K562 (cell line): ENCODE measurements around the gene FAM110D. TPM values are rescaled to one million over a fixed set of nuclear protein-coding genes. Genes with fewer than 3 reads are reported as not detected.

Experiments
- CBX5 ChIP-seq: IDR thresholded peaks from 2 replicates; pipeline ENCODE4 v1.6.1; 2014; ENCODE audit warnings: low read depth, borderline replicate concordance
- CEBPB ChIP-seq: fragments of 450-650 bp; IDR thresholded peaks from 2 replicates; pipeline ENCODE4 v1.6.1; 2016; ENCODE audit warnings: missing genetic modification characterization, missing compliant biosample characterization
- CHD1 ChIP-seq: fragments of 200-600 bp; sonication (generic); IDR thresholded peaks from one replicate; pipeline ENCODE4 v1.6.1; 2012; ENCODE audit warnings: mild to moderate bottlenecking, moderate library complexity, low read length, inconsistent platforms
- ESRRA ChIP-seq: fragments of 450-650 bp; IDR thresholded peaks from 2 replicates; pipeline ENCODE4 v1.6.1; 2014; ENCODE audit warnings: low read depth, mild to moderate bottlenecking, moderate library complexity, borderline replicate concordance
- ETS2 ChIP-seq: IDR thresholded peaks from 2 replicates; pipeline ENCODE4 v1.6.1; 2016; ENCODE audit warnings: borderline replicate concordance, missing genetic modification characterization, mild to moderate bottlenecking, moderate library complexity, missing compliant biosample characterization; ENCODE audit not compliant: poor library complexity, severe bottlenecking
- FOXK2 ChIP-seq, 2 experiments: fragments of 450-650 bp; IDR thresholded peaks in 1 of 2; conservative IDR thresholded peaks in 1 of 2; 2 replicates each; pipeline ENCODE4 v1.6.1; 2016; ENCODE audit warnings: low read depth in 2 of 2, mild to moderate bottlenecking in 1 of 2
- GTF2A2 ChIP-seq: IDR thresholded peaks from 2 replicates; pipeline ENCODE4 v1.6.1; 2016; ENCODE audit warnings: mild to moderate bottlenecking, missing genetic modification characterization, missing compliant biosample characterization
- MYBL2 ChIP-seq, 2 experiments: fragments of 450-650 bp in 1 of 2; sonication (generic) in 1 of 2; formaldehyde crosslinking in 1 of 2; IDR thresholded peaks; 2 replicates each; pipeline versions ENCODE4 v1.6.1 to v1.8.1; 2017 to 2022; ENCODE audit warnings: borderline replicate concordance in 1 of 2, inconsistent platforms in 1 of 2, low read depth in 1 of 2, mild to moderate bottlenecking in 1 of 2, missing genetic modification reagents in 1 of 2, moderate library complexity in 1 of 2
- NR2C1 ChIP-seq, 2 experiments: fragments of 450-650 bp; IDR thresholded peaks; 2 replicates each; pipeline ENCODE4 v1.6.1; 2017; ENCODE audit warnings: mild to moderate bottlenecking in 2 of 2, antibody characterized with exemption in 1 of 2, inconsistent platforms in 1 of 2, missing compliant biosample characterization in 1 of 2, missing genetic modification characterization in 1 of 2
- PHF20 ChIP-seq: fragments of 450-650 bp; IDR thresholded peaks from 2 replicates; pipeline ENCODE4 v1.6.1; 2018; ENCODE audit not compliant: partially characterized antibody
- STAT5B ChIP-seq: fragments of 250-450 bp; sonication (Bioruptor Pico); IDR thresholded peaks from 2 replicates; pipeline ENCODE4 v1.8.0; 2021; ENCODE audit warnings: mild to moderate bottlenecking, inconsistent platforms
- TARDBP ChIP-seq: fragments of 450-650 bp; IDR thresholded peaks from 2 replicates; pipeline ENCODE4 v1.6.1; 2016
- TFAM ChIP-seq: fragments of 250-450 bp; sonication (Bioruptor Pico); conservative IDR thresholded peaks from 2 replicates; pipeline ENCODE4 v1.5.0; 2021; ENCODE audit warnings: mild to moderate bottlenecking, moderate library complexity
- ZC3H8 ChIP-seq: fragments of 450-650 bp; IDR thresholded peaks from 2 replicates; pipeline ENCODE4 v1.6.1; 2017
- ZNF121 ChIP-seq: sonication (generic); formaldehyde crosslinking; conservative IDR thresholded peaks from 2 replicates; pipeline ENCODE4 v1.8.0; 2022; ENCODE audit warnings: missing genetic modification reagents
- ZNF140 ChIP-seq: fragments of 250-450 bp; sonication (Bioruptor Pico); IDR thresholded peaks from 2 replicates; pipeline ENCODE4 v1.8.0; 2021; ENCODE audit warnings: moderate library complexity, mild to moderate bottlenecking, inconsistent platforms
- ZNF253 ChIP-seq: fragments of 250-450 bp; sonication (Bioruptor Pico); conservative IDR thresholded peaks from 2 replicates; pipeline ENCODE4 v1.6.1; 2021; ENCODE audit warnings: mild to moderate bottlenecking
- ZNF318 ChIP-seq, 2 experiments: fragments of 450-650 bp; IDR thresholded peaks; 2 replicates each; pipeline ENCODE4 v1.6.1; 2016; ENCODE audit warnings: mild to moderate bottlenecking in 2 of 2, borderline replicate concordance in 1 of 2, low read depth in 1 of 2, moderate library complexity in 1 of 2
- ZNF75A ChIP-seq: fragments of 450-650 bp; formaldehyde crosslinking; IDR thresholded peaks from 2 replicates; pipeline ENCODE4 v1.4.0; 2020; ENCODE audit warnings: mild to moderate bottlenecking
- ZZZ3 ChIP-seq: fragments of 450-650 bp; IDR thresholded peaks from 2 replicates; pipeline ENCODE4 v1.6.1; 2016; ENCODE audit warnings: antibody characterized with exemption, mild to moderate bottlenecking, moderate library complexity
- polyA plus RNA-seq, 8 experiments: library from polyadenylated mRNA; depleted of rRNA in 4 of 8; stranded (reverse) in 5 of 8; unstranded in 3 of 8; fragments of >200 nt; fragmentation: Nextera tagmentation in 2 of 8; fragmentation: Illumina TruSeq in 1 of 8; extraction: Ambion mirVana in 2 of 8; extraction: Trizol in 1 of 8; gene quantifications; 2 replicates each; pipeline versions ENCODE4 v1.2.1 to v1.2.3, GENCODE V29; 2011 to 2014; ENCODE audit warnings: inconsistent platforms in 1 of 8, missing spikeins in 1 of 8
- total RNA-seq, 7 experiments: library from RNA; depleted of rRNA in 6 of 7; stranded (reverse); fragments of >200 nt in 6 of 7; fragmentation: Illumina TruSeq in 2 of 7; extraction: Trizol in 2 of 7; gene quantifications; 2 replicates each; pipeline versions ENCODE4 v1.2.1 to v1.2.3, GENCODE V29; 2011 to 2021; ENCODE audit warnings: low replicate concordance in 1 of 7
- TF ChIP-seq, protein P1 (sequence below): sonication (generic); formaldehyde crosslinking; IDR thresholded peaks from 2 replicates; pipeline ENCODE4 v1.8.0; 2023; ENCODE audit warnings: mild to moderate bottlenecking, missing genetic modification reagents

Gene FAM110D
- total and polyA plus RNA-seq, 9 of the 15 experiments (the other 6 are each of a cell fraction or from before 2014, with no cell fraction given) = 0.04 to 1.1 (median 0.33) TPM

GRCh38 chr1:26129778-26130177, 29.1 kb upstream of the FAM110D start (continued):
- TF ChIP-seq ETS2 = no peak
- TF ChIP-seq GTF2A2 (tag) = peak; percentile 73; the same call in 1 of the 2 replicates
- TF ChIP-seq TFAM (CRISPR knock-in tag) = no peak
- TF ChIP-seq CBX5 = no peak
- TF ChIP-seq ZC3H8 = no peak
- TF ChIP-seq, protein P1, sequence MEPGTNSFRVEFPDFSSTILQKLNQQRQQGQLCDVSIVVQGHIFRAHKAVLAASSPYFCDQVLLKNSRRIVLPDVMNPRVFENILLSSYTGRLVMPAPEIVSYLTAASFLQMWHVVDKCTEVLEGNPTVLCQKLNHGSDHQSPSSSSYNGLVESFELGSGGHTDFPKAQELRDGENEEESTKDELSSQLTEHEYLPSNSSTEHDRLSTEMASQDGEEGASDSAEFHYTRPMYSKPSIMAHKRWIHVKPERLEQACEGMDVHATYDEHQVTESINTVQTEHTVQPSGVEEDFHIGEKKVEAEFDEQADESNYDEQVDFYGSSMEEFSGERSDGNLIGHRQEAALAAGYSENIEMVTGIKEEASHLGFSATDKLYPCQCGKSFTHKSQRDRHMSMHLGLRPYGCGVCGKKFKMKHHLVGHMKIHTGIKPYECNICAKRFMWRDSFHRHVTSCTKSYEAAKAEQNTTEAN = no peak
- TF ChIP-seq STAT5B (CRISPR knock-in tag) = no peak
- TF ChIP-seq ZNF140 = no peak
- TF ChIP-seq PHF20 = no peak
- no peak for TF ChIP-seq TARDBP
- no peak for TF ChIP-seq ZNF121 (CRISPR knock-in tag)
- no peak for TF ChIP-seq ZNF253
- no peak for TF ChIP-seq CHD1
- TF ChIP-seq ZNF318 (IDR thresholded peaks at IDR 0.05; ENCODE audit: borderline replicate concordance in 1 of 2, low read depth in 1 of 2) = no peak
- no peak for TF ChIP-seq ESRRA
- TF ChIP-seq CEBPB (tag) = no peak
- no peak for TF ChIP-seq FOXK2 (conservative IDR thresholded peaks at IDR 0.05 in 1 of 2, IDR thresholded peaks at IDR 0.05 in 1 of 2; ENCODE audit: low read depth in 2 of 2)
- TF ChIP-seq ZZZ3 = no peak
- TF ChIP-seq ZNF75A = no peak
- TF ChIP-seq MYBL2 (IDR thresholded peaks at IDR 0.05; ENCODE audit: low read depth) = no peak
- no peak for TF ChIP-seq MYBL2 (CRISPR knock-in tag; IDR thresholded peaks at IDR 0.05; ENCODE audit: borderline replicate concordance)
- no peak for TF ChIP-seq NR2C1 (IDR thresholded peaks at IDR 0.05)
- peak; percentile 47; the same call in 1 of the 2 replicates for TF ChIP-seq NR2C1 (tag; IDR thresholded peaks at IDR 0.05)
